Large intestine (tissue), 3 donors: ENCODE results near the gene CHTF8. TPM values are rescaled to one million over a fixed set of nuclear protein-coding genes. Genes with fewer than 3 reads are reported as not detected.

ENCODE experiments used
- DNase-seq, 2 donors: peaks; one replicate each; pipeline versions ENCODE4 v3.0.0 to v3.0.0-alpha.2; 2013
- H3K27ac ChIP-seq: one replicate; pipeline ENCODE4 v1.5.1; 2013; ENCODE audit warnings: low read length
- H3K27me3 ChIP-seq: 2 replicates; pipeline ENCODE4 v1.6.1; 2013; ENCODE audit warnings: low read length; ENCODE audit not compliant: control insufficient read depth, insufficient read depth
- H3K36me3 ChIP-seq: 2 replicates; pipeline ENCODE4 v1.6.1; 2013; ENCODE audit warnings: low read length; ENCODE audit not compliant: control insufficient read depth, insufficient read depth
- H3K4me1 ChIP-seq: one replicate; pipeline ENCODE4 v1.6.1; 2013; ENCODE audit warnings: low read length; ENCODE audit not compliant: control insufficient read depth, insufficient read depth
- H3K4me3 ChIP-seq: one replicate; pipeline ENCODE4 v1.5.1; 2013; ENCODE audit warnings: low read length
- H3K9me3 ChIP-seq: one replicate; pipeline ENCODE4 v1.6.1; 2013; ENCODE audit warnings: mild to moderate bottlenecking, low read depth, low read length, moderate library complexity; ENCODE audit not compliant: control insufficient read depth
- WGBS: methylation state at CpG from one replicate; pipeline ENCODE4 v1.1.5; 2013; ENCODE audit warnings: low lambda C conversion rate; ENCODE audit not compliant: insufficient coverage; 5-methylcytosine and 5-hydroxymethylcytosine counted together
- polyA plus RNA-seq: library from polyadenylated mRNA; unstranded; fragments of 120-200 nt; gene quantifications from one replicate; pipeline ENCODE4 v1.2.1, GENCODE V29; 2013

CHTF8 gene
- polyA plus RNA-seq, 1 donor = 93.8 TPM

DNA sequence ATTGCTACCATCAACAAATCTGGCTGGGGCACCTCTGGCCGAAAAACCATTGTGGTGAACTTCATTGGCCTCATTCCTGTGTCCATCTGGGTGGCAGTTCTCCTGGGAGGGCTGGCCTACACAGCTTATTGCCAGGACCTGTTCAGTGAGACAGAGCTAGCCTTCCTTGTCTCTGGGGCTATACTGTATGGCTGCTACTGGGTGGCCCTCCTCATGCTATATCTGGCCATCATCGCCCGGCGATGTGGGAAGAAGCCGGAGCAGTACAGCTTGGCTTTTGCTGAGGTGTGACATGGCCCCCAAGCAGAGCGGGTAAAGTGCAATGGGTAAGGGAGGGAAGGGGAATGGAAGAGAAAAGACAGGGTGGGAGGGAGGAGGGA lies 17.4 kb downstream of the CHTF8 start:
- Histone ChIP-seq H3K27me3 (no peaks in the 10 kb centered on the region), H3K36me3 (peaks cover 52% of the 10 kb centered on the region), H3K27ac (no peak overlapping the region), H3K9me3 (no peaks in the 10 kb centered on the region), H3K4me3 (no peak overlapping the region), H3K4me1 (no peaks in the 10 kb centered on the region)
- DNase-seq = no peak
- WGBS = 100% methylated on average over 4 of the region's 6 CpGs

DNA sequence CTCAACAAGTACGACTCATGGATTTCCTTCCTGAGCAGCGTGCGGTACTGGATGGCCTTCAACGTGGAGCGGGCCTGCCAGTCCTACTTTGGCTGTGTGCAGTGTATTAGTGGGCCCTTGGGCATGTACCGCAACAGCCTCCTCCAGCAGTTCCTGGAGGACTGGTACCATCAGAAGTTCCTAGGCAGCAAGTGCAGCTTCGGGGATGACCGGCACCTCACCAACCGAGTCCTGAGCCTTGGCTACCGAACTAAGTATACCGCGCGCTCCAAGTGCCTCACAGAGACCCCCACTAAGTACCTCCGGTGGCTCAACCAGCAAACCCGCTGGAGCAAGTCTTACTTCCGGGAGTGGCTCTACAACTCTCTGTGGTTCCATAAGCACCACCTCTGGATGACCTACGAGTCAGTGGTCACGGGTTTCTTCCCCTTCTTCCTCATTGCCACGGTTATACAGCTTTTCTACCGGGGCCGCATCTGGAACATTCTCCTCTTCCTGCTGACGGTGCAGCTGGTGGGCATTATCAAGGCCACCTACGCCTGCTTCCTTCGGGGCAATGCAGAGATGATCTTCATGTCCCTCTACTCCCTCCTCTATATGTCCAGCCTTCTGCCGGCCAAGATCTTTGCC lies 17.9 kb downstream of the CHTF8 start:
- H3K4me3 ChIP-seq = no peak overlapping the region
- no peaks in the 10 kb centered on the region for H3K9me3 ChIP-seq
- H3K27ac ChIP-seq = no peak overlapping the region
- H3K36me3 ChIP-seq = peaks cover 50% of the 10 kb centered on the region
- H3K4me1 ChIP-seq = no peaks in the 10 kb centered on the region
- no CpG with 5 or more reads among the region's 25 CpGs for WGBS
- H3K27me3 ChIP-seq = no peaks in the 10 kb centered on the region
- DNase-seq = no peak

DNA sequence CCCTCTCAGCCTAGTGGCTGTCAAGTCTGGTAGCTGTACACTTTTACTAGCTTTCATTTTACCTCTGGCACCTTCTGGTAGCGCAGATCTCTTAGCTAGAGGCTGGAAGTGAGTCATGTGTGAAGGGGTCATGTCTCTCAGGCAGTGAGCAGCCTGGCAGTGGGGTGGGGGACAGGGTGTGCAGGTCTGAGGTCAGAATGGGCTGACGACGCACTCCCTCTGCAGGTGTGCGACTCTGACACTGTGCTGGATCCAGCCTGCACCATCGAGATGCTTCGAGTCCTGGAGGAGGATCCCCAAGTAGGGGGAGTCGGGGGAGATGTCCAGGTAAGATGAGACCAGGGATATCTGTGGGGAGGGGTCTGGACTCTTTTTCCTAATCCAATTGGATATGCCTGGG lies 19.2 kb downstream of the CHTF8 start:
- no peak overlapping the region for H3K4me3 ChIP-seq
- peaks cover 10% of the 10 kb centered on the region for H3K27me3 ChIP-seq
- no CpG with 5 or more reads among the region's 7 CpGs for WGBS
- H3K9me3 ChIP-seq = no peaks in the 10 kb centered on the region
- DNase-seq = no peak
- no peak overlapping the region for H3K27ac ChIP-seq
- peaks cover 40% of the 10 kb centered on the region for H3K36me3 ChIP-seq
- H3K4me1 ChIP-seq = no peaks in the 10 kb centered on the region

DNA sequence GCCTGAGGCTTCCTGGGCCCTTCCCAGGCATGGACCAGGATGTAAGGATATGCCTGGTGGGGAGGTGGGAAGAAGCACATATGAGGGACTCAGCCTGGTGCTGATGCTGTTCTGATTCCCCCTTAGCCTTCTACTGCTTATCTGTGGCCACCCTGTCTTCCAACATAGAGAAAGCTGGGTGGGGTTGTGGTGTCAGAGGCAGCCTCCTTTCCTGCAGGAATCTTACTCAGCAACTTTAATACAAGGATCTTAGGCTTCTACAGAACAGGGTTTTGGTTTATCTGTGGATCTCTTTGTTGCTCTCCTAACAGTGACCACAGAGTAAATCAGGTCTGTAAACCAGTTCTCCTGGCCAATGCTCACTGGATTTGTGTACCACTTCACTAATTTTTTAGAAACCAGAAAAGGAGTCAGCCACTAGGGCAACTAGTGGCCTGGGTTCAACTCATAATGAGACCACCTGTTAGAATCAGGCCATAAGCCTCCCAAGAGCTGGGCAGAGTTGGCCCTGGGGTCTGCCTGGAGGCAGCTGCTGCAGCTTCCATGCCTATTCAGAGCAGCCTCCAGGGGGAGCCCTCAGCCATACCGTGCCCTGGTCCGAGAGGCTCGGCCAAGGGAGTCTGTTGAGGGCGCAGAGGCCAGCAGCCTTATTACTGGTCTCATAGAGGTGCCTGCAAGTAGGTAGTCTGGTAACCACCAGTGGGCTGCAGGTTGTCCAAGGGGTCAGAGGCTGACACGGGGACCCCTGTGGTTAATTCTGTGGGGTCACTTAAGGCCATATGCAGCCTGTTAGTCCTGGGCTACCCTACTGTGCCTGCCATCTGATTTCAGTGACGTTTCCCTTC lies 19.9 kb downstream of the CHTF8 start:
- H3K4me3 ChIP-seq = no peak overlapping the region
- H3K27me3 ChIP-seq = peaks cover 17% of the 10 kb centered on the region
- H3K9me3 ChIP-seq = no peaks in the 10 kb centered on the region
- peaks cover 33% of the 10 kb centered on the region for H3K36me3 ChIP-seq
- DNase-seq = no peak
- no peak overlapping the region for H3K27ac ChIP-seq
- peaks cover 5% of the 10 kb centered on the region for H3K4me1 ChIP-seq
- no CpG with 5 or more reads among the region's 6 CpGs for WGBS

DNA sequence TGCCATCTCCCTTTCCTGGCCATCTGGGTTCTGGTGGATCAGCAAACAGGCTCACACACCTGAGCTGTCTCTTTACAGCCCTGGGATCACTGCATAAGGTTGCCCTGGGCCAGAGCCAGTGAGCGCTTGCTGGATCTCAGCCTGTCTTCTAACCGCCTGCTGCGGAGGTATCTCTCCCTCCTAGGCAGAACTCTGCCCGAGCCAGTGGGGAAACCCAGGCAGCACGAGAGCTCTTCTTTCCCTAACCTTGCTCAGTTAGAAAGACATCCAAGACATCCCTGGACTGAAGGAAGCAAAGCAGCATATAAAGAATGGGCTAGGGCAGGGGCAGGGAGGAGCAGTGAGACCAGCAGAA lies 20.5 kb downstream of the CHTF8 start:
- peaks cover 23% of the 10 kb centered on the region for H3K27me3 ChIP-seq
- whole genome bisulfite sequencing = no CpG with 5 or more reads among the region's 5 CpGs
- H3K27ac ChIP-seq = no peak overlapping the region
- H3K36me3 ChIP-seq = peaks cover 32% of the 10 kb centered on the region
- no peak for DNase-seq
- peaks cover 10% of the 10 kb centered on the region for H3K4me1 ChIP-seq
- no peaks in the 10 kb centered on the region for H3K9me3 ChIP-seq
- H3K4me3 ChIP-seq = no peak overlapping the region

DNA sequence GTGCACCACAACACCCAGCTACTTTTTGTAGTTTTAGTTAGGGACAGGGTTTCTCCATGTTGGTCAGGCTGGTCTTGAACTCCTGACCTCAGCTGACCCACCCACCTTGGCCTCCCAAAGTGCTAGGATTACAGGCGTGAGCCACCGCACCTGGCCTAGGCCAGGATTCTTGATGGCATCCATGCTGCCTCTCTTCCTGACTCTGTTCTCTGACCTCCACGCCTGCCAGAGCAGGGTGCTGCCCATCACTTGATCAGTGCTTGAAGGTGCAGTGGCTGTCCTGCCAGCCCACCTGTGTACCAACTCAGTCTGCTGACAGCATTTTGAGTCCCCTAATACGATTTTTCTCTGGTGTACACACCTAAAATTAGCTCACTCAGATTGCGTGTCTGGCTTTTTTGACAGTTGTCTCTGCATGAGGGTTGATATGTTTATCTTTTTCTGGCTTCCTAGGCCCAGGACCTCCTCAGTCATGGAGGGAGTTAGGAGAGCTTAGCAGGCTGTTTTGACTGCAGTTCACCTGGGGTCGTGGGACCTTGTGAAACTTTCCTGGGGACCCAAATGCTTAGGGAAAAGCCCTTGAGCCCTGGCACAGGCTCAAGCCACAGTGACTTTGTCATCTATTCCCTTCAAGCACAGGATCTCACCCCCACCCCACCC lies 21.0 kb downstream of the CHTF8 start:
- Histone ChIP-seq H3K27me3 (peaks cover 28% of the 10 kb centered on the region), H3K27ac (no peak overlapping the region), H3K4me1 (peaks cover 15% of the 10 kb centered on the region), H3K9me3 (no peaks in the 10 kb centered on the region), H3K4me3 (no peak overlapping the region), H3K36me3 (peaks cover 27% of the 10 kb centered on the region)
- no CpG with 5 or more reads among the region's 6 CpGs for WGBS
- no peak for DNase-seq

DNA sequence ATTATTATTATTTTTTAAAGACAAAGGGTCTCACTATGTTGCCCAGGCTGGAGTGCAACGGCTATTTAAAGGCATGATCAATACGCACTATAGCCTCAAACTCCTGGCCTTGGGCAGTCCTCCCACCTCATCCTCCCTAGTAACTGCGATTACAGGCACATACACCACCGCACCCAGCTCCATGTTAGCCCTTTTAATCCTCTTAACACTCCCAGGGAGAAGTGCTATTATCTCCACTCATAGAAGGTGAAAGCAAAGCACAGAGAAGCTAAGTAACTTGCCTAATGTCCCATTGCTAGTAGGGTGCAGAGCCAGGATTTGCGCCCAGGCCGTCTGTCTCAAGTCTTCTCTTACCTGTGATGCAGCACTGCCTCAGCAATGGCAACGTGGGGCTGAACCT lies 22.0 kb downstream of the CHTF8 start:
- no peak for DNase-seq
- H3K4me1 ChIP-seq = peaks cover 19% of the 10 kb centered on the region
- no peak overlapping the region for H3K4me3 ChIP-seq
- H3K9me3 ChIP-seq = no peaks in the 10 kb centered on the region
- H3K36me3 ChIP-seq = peaks cover 21% of the 10 kb centered on the region
- WGBS = no CpG with 5 or more reads among the region's 7 CpGs
- H3K27me3 ChIP-seq = peaks cover 32% of the 10 kb centered on the region
- no peak overlapping the region for H3K27ac ChIP-seq

DNA sequence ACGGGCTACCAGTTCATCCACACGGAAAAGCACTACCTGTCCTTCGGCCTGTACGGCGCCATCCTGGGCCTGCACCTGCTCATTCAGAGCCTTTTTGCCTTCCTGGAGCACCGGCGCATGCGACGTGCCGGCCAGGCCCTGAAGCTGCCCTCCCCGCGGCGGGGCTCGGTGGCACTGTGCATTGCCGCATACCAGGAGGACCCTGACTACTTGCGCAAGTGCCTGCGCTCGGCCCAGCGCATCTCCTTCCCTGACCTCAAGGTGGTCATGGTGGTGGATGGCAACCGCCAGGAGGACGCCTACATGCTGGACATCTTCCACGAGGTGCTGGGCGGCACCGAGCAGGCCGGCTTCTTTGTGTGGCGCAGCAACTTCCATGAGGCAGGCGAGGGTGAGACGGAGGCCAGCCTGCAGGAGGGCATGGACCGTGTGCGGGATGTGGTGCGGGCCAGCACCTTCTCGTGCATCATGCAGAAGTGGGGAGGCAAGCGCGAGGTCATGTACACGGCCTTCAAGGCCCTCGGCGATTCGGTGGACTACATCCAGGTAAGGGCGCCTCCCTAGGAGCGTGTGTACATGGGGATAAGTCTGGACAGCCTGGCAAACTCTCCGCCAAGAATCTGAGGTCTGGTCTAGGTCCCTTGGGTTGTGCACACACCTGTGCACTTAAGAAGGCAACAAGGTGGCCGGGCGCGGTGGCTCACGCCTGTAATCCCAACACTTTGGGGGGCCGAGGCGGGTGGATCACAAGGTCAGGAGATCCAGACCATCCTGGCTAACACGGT lies 22.7 kb downstream of the CHTF8 start:
- peaks cover 37% of the 10 kb centered on the region for H3K27me3 ChIP-seq
- WGBS = no CpG with 5 or more reads among the region's 48 CpGs
- H3K27ac ChIP-seq = no peak overlapping the region
- DNase-seq = no peak
- H3K4me3 ChIP-seq = no peak overlapping the region
- peaks cover 14% of the 10 kb centered on the region for H3K36me3 ChIP-seq
- peaks cover 21% of the 10 kb centered on the region for H3K4me1 ChIP-seq
- no peaks in the 10 kb centered on the region for H3K9me3 ChIP-seq

DNA sequence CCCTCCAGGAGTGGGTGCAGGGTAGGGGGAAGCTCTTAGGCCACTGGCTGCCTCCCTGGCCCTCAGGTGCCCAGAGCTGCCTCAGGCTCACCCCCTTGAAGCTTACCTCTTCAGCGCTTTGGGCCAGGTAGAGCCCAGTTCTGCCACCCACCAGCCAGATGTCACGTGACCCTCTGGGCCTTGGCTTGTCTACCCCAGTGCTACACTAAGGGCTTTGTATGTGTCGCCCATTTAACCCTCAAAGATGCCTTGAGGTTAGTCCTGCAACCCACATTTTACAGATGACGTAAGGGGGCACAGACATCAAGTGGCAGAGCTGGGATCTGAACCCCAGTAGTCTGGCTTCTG lies 23.5 kb downstream of the CHTF8 start:
- peaks cover 6% of the 10 kb centered on the region for H3K36me3 ChIP-seq
- WGBS = no CpG with 5 or more reads among the region's 4 CpGs
- DNase-seq = no peak
- H3K27me3 ChIP-seq = peaks cover 37% of the 10 kb centered on the region
- no peak overlapping the region for H3K4me3 ChIP-seq
- no peaks in the 10 kb centered on the region for H3K9me3 ChIP-seq
- peaks cover 21% of the 10 kb centered on the region for H3K4me1 ChIP-seq
- H3K27ac ChIP-seq = no peak overlapping the region
